Tibial nerve (tissue), 4 donors: ENCODE results near the gene FGGY. TPM values are rescaled to one million over a fixed set of nuclear protein-coding genes. Genes with fewer than 3 reads are reported as not detected.

Experiments
- DNase-seq, 2 donors: peaks; one replicate each; pipeline ENCODE4 v3.0.0-alpha.2; 2019; ENCODE audit warnings: low spot score in 2 of 2
- H3K27ac ChIP-seq, 4 donors: fragments of 200-600 bp; sonication (generic) in 3 of 4; one replicate each; pipeline ENCODE4 v1.5.1; 2017 to 2019; ENCODE audit warnings: mild to moderate bottlenecking in 1 of 4
- H3K27me3 ChIP-seq, 2 donors: fragments of 200-600 bp; sonication (generic) in 1 of 2; one replicate each; pipeline versions ENCODE4 v1.5.1 to v1.6.0; 2017 to 2019
- H3K36me3 ChIP-seq, 3 donors: fragments of 200-600 bp; sonication (generic); one replicate each; pipeline ENCODE4 v1.5.1; 2018 to 2019
- H3K4me1 ChIP-seq, 4 donors: fragments of 200-600 bp; sonication (generic) in 3 of 4; one replicate each; pipeline ENCODE4 v1.5.1; 2017 to 2019
- H3K4me3 ChIP-seq, 4 donors: fragments of 200-600 bp; sonication (generic) in 3 of 4; one replicate each; pipeline ENCODE4 v1.5.1; 2017 to 2019; ENCODE audit warnings: mild to moderate bottlenecking in 1 of 4, moderate library complexity in 1 of 4
- H3K9me3 ChIP-seq, 4 donors: fragments of 200-600 bp; sonication (generic) in 3 of 4; one replicate each; pipeline ENCODE4 v1.5.1; 2017 to 2019
- CTCF ChIP-seq, 5 experiments: fragments of 200-600 bp in 3 of 5; fragments of 450-650 bp in 2 of 5; sonication (generic) in 3 of 5; IDR thresholded peaks; one replicate each; pipeline ENCODE4 v1.5.1; 2016 to 2019; ENCODE audit warnings: antibody characterized with exemption in 5 of 5, mild to moderate bottlenecking in 3 of 5, moderate library complexity in 2 of 5
- EP300 ChIP-seq, 2 donors: sonication (generic); formaldehyde crosslinking; IDR thresholded peaks; one replicate each; pipeline ENCODE4 v1.6.1; 2017; ENCODE audit warnings: antibody characterized with exemption in 2 of 2, mild to moderate bottlenecking in 1 of 2
- POLR2A ChIP-seq, 2 donors: fragments of 450-650 bp; IDR thresholded peaks; one replicate each; pipeline ENCODE4 v1.6.1; 2017; ENCODE audit warnings: antibody characterized with exemption in 2 of 2, mild to moderate bottlenecking in 2 of 2, moderate library complexity in 2 of 2
- WGBS, 2 donors: methylation state at CpG; one replicate each; pipeline ENCODE4 v1.1.5; 2018; 5-methylcytosine and 5-hydroxymethylcytosine counted together
- total RNA-seq, 4 donors: library from RNA; depleted of rRNA; stranded (reverse); fragments of >200 nt; gene quantifications; one replicate each; pipeline ENCODE4 v1.1.0, GENCODE V29; 2016

FGGY gene
- total RNA-seq, 4 donors from 2014 or later: 27.0 to 40.6 (median 32.9) TPM

GRCh38 chr1:59452026-59452425 lies 155.1 kb downstream of the FGGY start:
- DNase-seq: no peak
- Histone ChIP-seq H3K27me3 (no peaks in the 10 kb centered on the region), H3K27ac (no peak overlapping the region), H3K4me3 (no peak overlapping the region), H3K4me1 (peaks cover 0 to 9% (median 2%) of the 10 kb centered on the region in 4 donors), H3K36me3 (no peaks in the 10 kb centered on the region), H3K9me3 (no peaks in the 10 kb centered on the region)
- TF ChIP-seq CTCF (IDR thresholded peaks at IDR 0.05) (no peak), POLR2A (IDR thresholded peaks at IDR 0.05) (no peak), EP300 (IDR thresholded peaks at IDR 0.05) (no peak)
- 91 to 95% methylated on average over 1 of the region's 1 CpG for WGBS, 2 donors

DNA sequence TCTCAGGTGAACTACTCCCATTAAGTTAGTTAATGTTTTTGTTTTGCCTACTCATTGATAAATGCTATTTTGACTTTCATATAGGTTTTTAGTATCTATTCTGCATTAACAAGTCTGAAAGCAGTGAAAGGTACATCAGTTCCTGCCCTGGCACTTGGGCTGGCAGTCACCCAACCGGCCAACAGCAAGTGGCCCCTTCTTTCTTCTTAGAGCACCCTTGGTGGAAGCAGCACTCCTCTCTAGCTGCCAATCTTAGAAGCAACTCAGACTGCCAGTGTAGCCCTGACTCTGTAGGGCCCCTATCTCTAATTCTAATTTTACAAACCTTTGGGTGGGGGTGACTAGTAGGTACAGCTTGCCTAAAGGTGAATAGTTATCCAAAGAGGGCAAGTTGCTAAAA lies 155.7 kb downstream of the FGGY start:
- TF ChIP-seq CTCF (IDR thresholded peaks at IDR 0.05): no peak
- no peak for TF ChIP-seq POLR2A (IDR thresholded peaks at IDR 0.05)
- TF ChIP-seq EP300 (IDR thresholded peaks at IDR 0.05): no peak
- 96 to 100% methylated on average over 1 of the region's 1 CpG for WGBS, 2 donors
- Histone ChIP-seq H3K27ac (no peak overlapping the region), H3K4me1 (peaks cover 0 to 4% (median 0%) of the 10 kb centered on the region in 4 donors), H3K4me3 (no peak overlapping the region), H3K9me3 (no peaks in the 10 kb centered on the region), H3K27me3 (no peaks in the 10 kb centered on the region), H3K36me3 (no peaks in the 10 kb centered on the region)
- no peak for DNase-seq

GRCh38 chr1:59453297-59453968 lies 156.5 kb downstream of the FGGY start:
- 88 to 90% methylated on average over 2 of the region's 2 CpGs for WGBS, 2 donors
- no peaks in the 10 kb centered on the region for H3K27me3 ChIP-seq

DNA sequence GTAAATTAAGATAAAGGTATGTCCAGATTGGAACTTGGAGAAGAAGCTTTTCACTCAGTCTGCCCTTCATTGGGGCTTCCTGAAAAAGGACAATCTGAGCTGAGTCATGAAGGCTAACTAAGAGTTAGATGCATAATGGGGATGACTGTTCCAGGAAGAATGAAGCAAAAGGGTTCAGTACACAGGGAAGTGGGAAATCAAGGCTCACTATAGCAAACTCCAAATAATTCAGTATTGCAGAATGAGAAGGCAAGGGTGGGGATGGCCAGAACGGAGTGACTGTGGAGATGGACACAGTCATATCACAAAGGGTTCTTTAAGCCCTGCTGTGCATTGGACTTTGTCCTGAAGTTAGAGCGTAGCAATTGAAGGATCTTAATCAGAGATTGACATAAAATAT lies 158.3 kb downstream of the FGGY start:
- Histone ChIP-seq H3K27me3 (no peaks in the 10 kb centered on the region), H3K27ac (no peak overlapping the region), H3K9me3 (peaks cover 0 to 5% (median 0%) of the 10 kb centered on the region in 4 donors), H3K4me1 (no peaks in the 10 kb centered on the region), H3K36me3 (peaks cover 0 to 6% (median 0%) of the 10 kb centered on the region in 3 donors), H3K4me3 (no peak overlapping the region)
- TF ChIP-seq CTCF (IDR thresholded peaks at IDR 0.05) (no peak), POLR2A (IDR thresholded peaks at IDR 0.05) (no peak), EP300 (IDR thresholded peaks at IDR 0.05) (no peak)
- WGBS, 2 donors: 70 to 73% methylated on average over 2 of the region's 2 CpGs
- no peak for DNase-seq

More at GRCh38 chr1:59453297-59453968, 156.5 kb downstream of the FGGY start:
- DNase-seq: no peak
- no peaks in the 10 kb centered on the region for H3K4me1 ChIP-seq
- no peak overlapping the region for H3K4me3 ChIP-seq
- TF ChIP-seq POLR2A (IDR thresholded peaks at IDR 0.05): no peak
- TF ChIP-seq EP300 (IDR thresholded peaks at IDR 0.05): no peak
- no peak for TF ChIP-seq CTCF (IDR thresholded peaks at IDR 0.05)
- no peaks in the 10 kb centered on the region for H3K9me3 ChIP-seq
- H3K36me3 ChIP-seq: no peaks in the 10 kb centered on the region
- H3K27ac ChIP-seq: no peak overlapping the region

- TF ChIP-seq EP300 (IDR thresholded peaks at IDR 0.05) (no peak), CTCF (IDR thresholded peaks at IDR 0.05) (no peak), POLR2A (IDR thresholded peaks at IDR 0.05) (no peak)
- H3K36me3 ChIP-seq: peaks cover 0 to 10% (median 0%) of the 10 kb centered on the region in 3 donors
- 79 to 87% methylated on average over 2 of the region's 2 CpGs for WGBS, 2 donors
- no peaks in the 10 kb centered on the region for H3K4me1 ChIP-seq
- no peak overlapping the region for H3K27ac ChIP-seq
- H3K4me3 ChIP-seq: no peak overlapping the region
- H3K9me3 ChIP-seq: peaks cover 0 to 6% (median 0%) of the 10 kb centered on the region in 4 donors
- no peaks in the 10 kb centered on the region for H3K27me3 ChIP-seq
- no peak for DNase-seq
Measured at GRCh38 chr1:59457786-59458185, 160.9 kb downstream of the FGGY start.
